AG04450 (cell line): ENCODE data around the gene OLFM1. TPM values are rescaled to one million over a fixed set of nuclear protein-coding genes. Genes with fewer than 3 reads are reported as not detected.

Source experiments
- CTCF ChIA-PET: fragments of 300-600, 350-600 bp; formaldehyde crosslinking; extraction: SDS; loops from one replicate; lab custom pipeline; 2022; ENCODE audit warnings: antibody characterized with exemption, inconsistent platforms; lab: Charles Lee
- POLR2A ChIA-PET: fragments of 350-600 bp; formaldehyde crosslinking; extraction: SDS; loops from one replicate; lab custom pipeline; 2021; ENCODE audit warnings: antibody characterized with exemption, inconsistent platforms; lab: Yijun Ruan, JAX
- DNase-seq: peaks from one replicate; pipeline ENCODE4 v3.0.0-alpha.2; 2011; ENCODE audit warnings: low read depth, low spot score
- H3K27ac ChIP-seq: one replicate; pipeline ENCODE4 v1.5.1; 2012; ENCODE audit warnings: low read depth, low read length, control low read depth
- H3K27me3 ChIP-seq: one replicate; pipeline ENCODE4 v1.6.0; 2012; ENCODE audit warnings: low read length; ENCODE audit not compliant: control insufficient read depth, insufficient read depth
- H3K4me3 ChIP-seq: 2 replicates; pipeline ENCODE4 v1.5.1; 2011; ENCODE audit warnings: mild to moderate bottlenecking, low read depth, low read length, control low read depth
- H3K9me3 ChIP-seq: 2 replicates; pipeline ENCODE4 v1.5.1; 2012; ENCODE audit warnings: low read length; ENCODE audit not compliant: control insufficient read depth, insufficient read depth
- CTCF ChIP-seq: IDR thresholded peaks from 2 replicates; pipeline ENCODE4 v1.5.1; 2011; ENCODE audit warnings: low read depth, low read length, control low read depth, inconsistent platforms
- polyA plus RNA-seq: library from polyadenylated mRNA; depleted of rRNA; stranded (reverse); fragments of >200 nt; gene quantifications from 2 replicates; pipeline ENCODE4 v1.2.3, GENCODE V29; 2011

OLFM1 gene
- polyA plus RNA-seq, 1 experiment = 0.16 TPM

- POLR2A ChIA-PET = no interaction called here
- no peak for TF ChIP-seq CTCF
- no peak overlapping the region for H3K27ac ChIP-seq
Observed at GRCh38 chr9:135096408-135096895, 9.0 kb downstream of the OLFM1 start.

GRCh38 chr9:135098400-135099105 is 11.1 kb downstream of the OLFM1 start:
- Histone ChIP-seq H3K27me3 (no peaks in the 10 kb centered on the region), H3K9me3 (peaks cover 3% of the 10 kb centered on the region; the same call in 1 of the 2 replicates), H3K4me3 (no peak overlapping the region), H3K27ac (no peak overlapping the region)
- ChIA-PET CTCF (no interaction called here), POLR2A (no interaction called here)
- no peak for DNase-seq
- no peak for TF ChIP-seq CTCF

More at GRCh38 chr9:135096408-135096895, 9.0 kb downstream of the OLFM1 start:
- Histone ChIP-seq H3K4me3 (no peak overlapping the region), H3K27me3 (no peaks in the 10 kb centered on the region), H3K9me3 (peaks cover 3% of the 10 kb centered on the region; the same call in 1 of the 2 replicates)
- no peak for DNase-seq
- CTCF ChIA-PET = no interaction called here

DNA sequence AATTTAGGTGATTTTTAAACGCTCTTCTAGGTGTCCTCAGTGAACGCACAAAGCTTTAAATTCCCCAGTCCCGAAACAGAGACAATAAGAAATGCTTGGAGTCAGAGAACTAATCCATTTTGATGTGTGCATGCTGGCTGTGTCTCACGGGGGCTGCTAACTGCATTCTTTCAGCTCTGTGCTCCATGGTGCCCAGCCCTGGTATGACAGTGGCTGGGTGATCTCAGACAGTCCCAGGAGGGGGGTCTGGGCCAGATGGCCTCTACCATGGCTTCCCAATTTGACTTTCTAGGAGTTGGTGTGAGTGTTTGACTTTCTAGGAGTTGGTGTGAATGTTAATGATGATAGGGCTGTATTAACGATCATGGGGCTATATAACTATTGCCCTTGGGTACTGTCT is 12.1 kb downstream of the OLFM1 start:
- H3K27me3 ChIP-seq = no peaks in the 10 kb centered on the region
- no peak for DNase-seq
- no peak overlapping the region for H3K27ac ChIP-seq
- ChIA-PET POLR2A (no interaction called here), CTCF (no interaction called here)
- no peak for TF ChIP-seq CTCF
- peaks cover 3% of the 10 kb centered on the region; the same call in 1 of the 2 replicates for H3K9me3 ChIP-seq
- no peak overlapping the region for H3K4me3 ChIP-seq

- no peaks in the 10 kb centered on the region for H3K27me3 ChIP-seq
- no peak for TF ChIP-seq CTCF
- H3K4me3 ChIP-seq = no peak overlapping the region
- ChIA-PET POLR2A (no interaction called here), CTCF (no interaction called here)
- DNase-seq = no peak
- no peak overlapping the region for H3K27ac ChIP-seq
- H3K9me3 ChIP-seq = peaks cover 4% of the 10 kb centered on the region; the same call in 1 of the 2 replicates
Observed at GRCh38 chr9:135100241-135100681, 12.8 kb downstream of the OLFM1 start.

- Histone ChIP-seq H3K27me3 (no peaks in the 10 kb centered on the region), H3K4me3 (no peak overlapping the region), H3K9me3 (peaks cover 10% of the 10 kb centered on the region; the same call in 1 of the 2 replicates), H3K27ac (no peak overlapping the region)
- CTCF ChIA-PET = no interaction called here
- no peak for TF ChIP-seq CTCF
- POLR2A ChIA-PET = no interaction called here
- DNase-seq = no peak
Observed at GRCh38 chr9:135100725-135101410, 13.4 kb downstream of the OLFM1 start.
